Endothelial cell of umbilical vein (primary cell): ENCODE measurements around the gene CD55. TPM values are rescaled to one million over a fixed set of nuclear protein-coding genes. Genes with fewer than 3 reads are reported as not detected.

Source experiments
- BruUV-seq: library from RNA; stranded (reverse); fragments of 400-500 nt; replicated peaks from 2 replicates; lab custom pipeline; 2021; lab: Mats Ljungman, UMichigan
- CTCF ChIA-PET: fragments of 300-600, 350-600 bp; sonication (Branson Sonifier 250); formaldehyde crosslinking; loops from one replicate; lab custom pipeline; 2021; ENCODE audit warnings: antibody characterized with exemption, inconsistent platforms; lab: Charles Lee
- POLR2A ChIA-PET: fragments of 300-600, 350-600 bp; sonication (Branson Sonifier 250); formaldehyde crosslinking; loops from one replicate; lab custom pipeline; 2021; ENCODE audit warnings: antibody characterized with exemption, inconsistent platforms; lab: Charles Lee
- DNase-seq: peaks from one replicate; pipeline ENCODE4 v3.0.0-alpha.2; 2011; ENCODE audit warnings: low read depth, low spot score
- FAIRE-seq: peaks from 2 replicates; lab custom pipeline; 2011; peaks lifted over from hg19 to GRCh38; lab: Jason Lieb, UNC
- H2AFZ ChIP-seq: 2 replicates; pipeline ENCODE4 v1.6.0; 2012; ENCODE audit warnings: low read depth, low read length, control low read depth, inconsistent platforms
- H3K27ac ChIP-seq: 2 replicates; pipeline ENCODE4 v1.5.1; 2011; ENCODE audit warnings: low read depth, mild to moderate bottlenecking, control low read depth, low read length, moderate library complexity; ENCODE audit not compliant: insufficient read depth
- H3K27me3 ChIP-seq, 2 experiments: 2 replicates each; pipeline versions ENCODE4 v1.6.0 to v1.6.1; 2011; ENCODE audit warnings: low read length in 2 of 2, mixed read lengths in 1 of 2; ENCODE audit not compliant: control insufficient read depth in 2 of 2, insufficient read depth in 2 of 2
- H3K36me3 ChIP-seq, 2 experiments: 2 replicates in 1 of 2; 3 replicates in 1 of 2; pipeline ENCODE4 v1.5.1; 2011; ENCODE audit warnings: low read length in 2 of 2, mild to moderate bottlenecking in 1 of 2, moderate library complexity in 1 of 2; ENCODE audit not compliant: control insufficient read depth in 2 of 2, insufficient read depth in 2 of 2; ENCODE audit errors: extremely low read depth in 1 of 2
- H3K4me1 ChIP-seq: 3 replicates; pipeline ENCODE4 v1.5.1; 2011; ENCODE audit warnings: mild to moderate bottlenecking, low read length; ENCODE audit not compliant: control insufficient read depth, insufficient read depth; ENCODE audit errors: extremely low read depth
- H3K4me2 ChIP-seq: 2 replicates; pipeline ENCODE4 v1.6.1; 2011; ENCODE audit warnings: low read length, control low read depth, mixed read lengths; ENCODE audit not compliant: insufficient read depth
- H3K4me3 ChIP-seq, 3 experiments: fragments of 200-600 bp in 1 of 3; sonication (generic), shearing (Covaris generic) in 1 of 3; replicated peaks in 1 of 3; 2 replicates each; pipeline ENCODE4 v1.5.1; 2011 to 2016; ENCODE audit warnings: control low read depth in 3 of 3, low read length in 3 of 3, mild to moderate bottlenecking in 2 of 3, inconsistent platforms in 1 of 3, low read depth in 1 of 3, moderate library complexity in 1 of 3; ENCODE audit not compliant: insufficient read depth in 1 of 3
- H3K79me2 ChIP-seq: 2 replicates; pipeline ENCODE4 v1.6.0; 2012; ENCODE audit warnings: low read length, inconsistent platforms; ENCODE audit not compliant: control insufficient read depth, insufficient read depth
- H3K9ac ChIP-seq: replicated peaks from 2 replicates; pipeline ENCODE3; 2011; ENCODE audit warnings: low read length, control low read depth; ENCODE audit not compliant: insufficient read depth; ENCODE audit errors: extremely low read depth
- H3K9me1 ChIP-seq: replicated peaks from 3 replicates; pipeline ENCODE4 v1.6.0; 2011; ENCODE audit warnings: mild to moderate bottlenecking, low read length; ENCODE audit not compliant: control insufficient read depth, insufficient read depth; ENCODE audit errors: extremely low read depth
- H3K9me3 ChIP-seq: replicated peaks from 2 replicates; pipeline ENCODE4 v1.5.1; 2012; ENCODE audit warnings: low read length, inconsistent platforms; ENCODE audit not compliant: control insufficient read depth, insufficient read depth
- H4K20me1 ChIP-seq: replicated peaks from 2 replicates; pipeline ENCODE3; 2011; ENCODE audit warnings: mild to moderate bottlenecking, low read length; ENCODE audit not compliant: control insufficient read depth, insufficient read depth; ENCODE audit errors: extremely low read depth
- CTCF ChIP-seq, 2 donors: IDR thresholded peaks; 1 replicate in 1 of 2; 2 replicates in 1 of 2; pipeline ENCODE4 v1.5.1; 2011; ENCODE audit warnings: low read length in 2 of 2, mild to moderate bottlenecking in 2 of 2, moderate library complexity in 2 of 2, control low read depth in 1 of 2, inconsistent platforms in 1 of 2, low read depth in 1 of 2; ENCODE audit not compliant: insufficient read depth in 1 of 2; ENCODE audit errors: extremely low read depth in 1 of 2
- EZH2 ChIP-seq: IDR thresholded peaks from 2 replicates; pipeline ENCODE4 v1.6.1; 2012; ENCODE audit warnings: borderline replicate concordance, low read depth, mild to moderate bottlenecking, moderate library complexity, low read length, inconsistent platforms; ENCODE audit not compliant: severe bottlenecking
- FOS ChIP-seq: IDR thresholded peaks from 2 replicates; pipeline ENCODE4 v1.6.1; 2011; ENCODE audit warnings: mild to moderate bottlenecking, low read length, moderate library complexity, borderline replicate concordance; ENCODE audit not compliant: insufficient read depth
- GATA2 ChIP-seq: IDR thresholded peaks from 2 replicates; pipeline ENCODE4 v1.7.0; 2011; ENCODE audit warnings: low read depth, mild to moderate bottlenecking, moderate library complexity, mixed read lengths, low read length; ENCODE audit not compliant: insufficient read length, insufficient read depth
- JUN ChIP-seq: IDR thresholded peaks from 2 replicates; pipeline ENCODE4 v1.6.1; 2011; ENCODE audit warnings: borderline replicate concordance, low read depth; ENCODE audit not compliant: insufficient read length, insufficient read depth
- MAX ChIP-seq: IDR thresholded peaks from 2 replicates; pipeline ENCODE4 v1.6.1; 2011; ENCODE audit not compliant: insufficient read depth, insufficient read length
- MYC ChIP-seq: IDR thresholded peaks from one replicate; pipeline ENCODE4 v1.6.1; 2011; ENCODE audit warnings: mild to moderate bottlenecking, low read depth, low read length
- POLR2A ChIP-seq: IDR thresholded peaks from 2 replicates; pipeline ENCODE4 v1.6.1; 2012; ENCODE audit warnings: low read depth, mild to moderate bottlenecking, control low read depth, low read length
- POLR2AphosphoS5 ChIP-seq: IDR thresholded peaks from 2 replicates; pipeline ENCODE4 v1.6.1; 2012; ENCODE audit warnings: low read depth, mild to moderate bottlenecking, control low read depth, low read length, moderate library complexity; ENCODE audit not compliant: insufficient read depth
- dilution Hi-C: fragments of 300-500 bp; cut with MboI; formaldehyde crosslinking; loops from one replicate; pipeline ENCODE4 v1.15.0; 2019; ENCODE audit warnings: low sequenced_read_pairs; ENCODE audit not compliant: extremely low pct_ligation_motif_present
- intact Hi-C: fragments of 100-400 bp; cut with micrococcal nuclease; formaldehyde crosslinking; loops from one replicate; pipeline ENCODE4 v1.10.0; 2022
- polyA plus RNA-seq, 4 experiments: library from polyadenylated mRNA; depleted of rRNA in 3 of 4; stranded (reverse) in 3 of 4; unstranded in 1 of 4; fragments of >200 nt; gene quantifications; 2 replicates each; pipeline versions ENCODE4 v1.2.1 to v1.2.3, GENCODE V29; 2011 to 2012; ENCODE audit warnings: missing spikeins in 1 of 4
- total RNA-seq: library from RNA; stranded (reverse); gene quantifications from 2 replicates; pipeline ENCODE4 v1.2.3, GENCODE V29; 2021

CD55 gene
- total and polyA plus RNA-seq, 2 donors (not counting 3 experiments of a cell fraction or from before 2014, with no cell fraction given), result 111 to 179 TPM

GRCh38 chr1:207366022-207366421, 44.5 kb downstream of the CD55 start:
- peaks cover 0 to 10% of the 10 kb centered on the region in 2 experiments for H3K36me3 ChIP-seq
- no peaks in the 10 kb centered on the region for H3K79me2 ChIP-seq
- TF ChIP-seq MAX (no peak), MYC (no peak), FOS (no peak), EZH2 (no peak), POLR2A (no peak), GATA2 (no peak), POLR2AphosphoS5 (no peak), JUN (no peak), CTCF (IDR thresholded peaks at IDR 0.05; ENCODE audit: extremely low read depth in 1 of 2, insufficient read depth in 1 of 2, low read depth in 1 of 2, low read length in 2 of 2) (no peak)
- no peaks in the 10 kb centered on the region for H3K9me3 ChIP-seq
- ChIA-PET CTCF (interaction anchor here (1.2 to 1.3 kb wide), 2 partner anchors 9 to 11 kb away, joined by 3 read pairs; no protein-coding TSS in a partner anchor), POLR2A (no interaction called here)
- H2AFZ ChIP-seq, result no peak overlapping the region
- no peak for DNase-seq
- peaks cover 15% of the 10 kb centered on the region for H3K4me1 ChIP-seq
- BruUV-seq, result no TSS peak
- H3K27me3 ChIP-seq, result no peaks in the 10 kb centered on the region
- no peak overlapping the region for H3K9ac ChIP-seq
- dilution Hi-C loops (no loop called here), intact Hi-C loops (no loop called here)
- H3K4me2 ChIP-seq, result no peak overlapping the region
- FAIRE-seq, result no peak
- H3K4me3 ChIP-seq, result no peak overlapping the region
- no peaks in the 10 kb centered on the region for H3K9me1 ChIP-seq
- no peak overlapping the region for H3K27ac ChIP-seq
- H4K20me1 ChIP-seq, result no peaks in the 10 kb centered on the region
